ENCODE results near the gene FLNB.

DNA sequence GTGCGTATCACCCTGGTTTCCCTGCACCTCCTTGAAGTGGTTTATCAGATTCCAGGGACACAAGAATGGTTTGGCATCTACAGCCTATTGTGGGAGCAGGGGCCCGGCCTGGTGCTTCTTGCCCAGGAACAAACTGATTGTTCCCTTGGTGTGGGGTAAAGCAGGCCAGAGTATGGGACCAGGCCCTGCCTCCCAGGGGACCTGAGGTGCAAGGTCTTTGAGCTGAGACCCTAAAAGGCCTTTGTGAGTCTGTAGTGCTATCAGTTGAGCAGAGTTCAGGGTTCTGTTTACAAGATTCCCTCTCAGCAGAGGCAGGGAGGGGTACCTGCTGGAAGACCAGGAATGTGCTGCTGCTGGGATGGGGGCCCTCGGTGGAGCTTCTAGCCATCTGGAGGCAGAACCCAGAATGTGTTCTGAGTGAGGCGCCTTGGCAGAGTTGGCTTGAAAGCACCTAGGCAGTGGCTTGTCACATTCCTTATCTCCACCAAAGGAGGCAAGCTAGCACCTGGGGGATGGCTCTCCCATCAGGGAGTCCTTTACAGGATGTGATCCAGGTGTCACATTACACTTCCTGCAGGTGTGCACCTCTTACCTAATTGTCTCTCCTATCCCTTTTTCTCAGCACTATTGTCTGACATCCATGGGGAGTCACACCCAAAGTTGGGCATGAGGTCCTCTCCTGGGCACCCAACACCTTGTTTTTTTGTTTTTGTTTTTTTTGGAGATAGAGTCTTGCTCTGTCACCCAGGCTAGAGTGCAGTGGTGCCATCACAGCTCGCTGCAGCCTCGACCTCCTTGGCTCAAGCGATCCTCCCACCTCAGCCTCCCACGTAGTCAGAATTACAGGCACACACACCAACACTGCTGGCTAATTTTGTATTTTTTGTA is 13.1 kb downstream of the FLNB start:
- TF ChIP-seq, protein P1, sequence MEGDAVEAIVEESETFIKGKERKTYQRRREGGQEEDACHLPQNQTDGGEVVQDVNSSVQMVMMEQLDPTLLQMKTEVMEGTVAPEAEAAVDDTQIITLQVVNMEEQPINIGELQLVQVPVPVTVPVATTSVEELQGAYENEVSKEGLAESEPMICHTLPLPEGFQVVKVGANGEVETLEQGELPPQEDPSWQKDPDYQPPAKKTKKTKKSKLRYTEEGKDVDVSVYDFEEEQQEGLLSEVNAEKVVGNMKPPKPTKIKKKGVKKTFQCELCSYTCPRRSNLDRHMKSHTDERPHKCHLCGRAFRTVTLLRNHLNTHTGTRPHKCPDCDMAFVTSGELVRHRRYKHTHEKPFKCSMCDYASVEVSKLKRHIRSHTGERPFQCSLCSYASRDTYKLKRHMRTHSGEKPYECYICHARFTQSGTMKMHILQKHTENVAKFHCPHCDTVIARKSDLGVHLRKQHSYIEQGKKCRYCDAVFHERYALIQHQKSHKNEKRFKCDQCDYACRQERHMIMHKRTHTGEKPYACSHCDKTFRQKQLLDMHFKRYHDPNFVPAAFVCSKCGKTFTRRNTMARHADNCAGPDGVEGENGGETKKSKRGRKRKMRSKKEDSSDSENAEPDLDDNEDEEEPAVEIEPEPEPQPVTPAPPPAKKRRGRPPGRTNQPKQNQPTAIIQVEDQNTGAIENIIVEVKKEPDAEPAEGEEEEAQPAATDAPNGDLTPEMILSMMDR (IDR thresholded peaks at IDR 0.05), result no peak
- TF ChIP-seq POLR2A (IDR thresholded peaks at IDR 0.05), result no peak

Data from Peyer's patch (tissue), 4 donors.